Lower lobe of right lung (tissue), 2 donors: Measurements from ENCODE around the gene RPS5. TPM values are rescaled to one million over a fixed set of nuclear protein-coding genes. Genes with fewer than 3 reads are reported as not detected.

Experiments used
- ATAC-seq, 2 donors: fragments of 200-7000 bp; cut with Tn5 transposase; one replicate each; pipeline ENCODE4 v1.9.1; 2020 to 2022; ENCODE audit warnings: mild to moderate bottlenecking in 2 of 2, moderate library complexity in 2 of 2
- DNase-seq: peaks from one replicate; pipeline ENCODE4 v3.0.0-alpha.2; 2020
- H3K27ac ChIP-seq: fragments of 200-600 bp; one replicate; pipeline ENCODE4 v1.8.0; 2022
- H3K27me3 ChIP-seq: fragments of 200-600 bp; one replicate; pipeline ENCODE4 v1.8.0; 2022; ENCODE audit warnings: low read depth
- H3K36me3 ChIP-seq: fragments of 200-600 bp; one replicate; pipeline ENCODE4 v1.8.0; 2022; ENCODE audit warnings: mild to moderate bottlenecking
- H3K4me1 ChIP-seq: fragments of 200-600 bp; one replicate; pipeline ENCODE4 v1.8.0; 2022
- H3K4me3 ChIP-seq: fragments of 200-600 bp; one replicate; pipeline ENCODE4 v1.8.0; 2022; ENCODE audit warnings: mild to moderate bottlenecking
- H3K9me3 ChIP-seq: fragments of 200-600 bp; one replicate; pipeline ENCODE4 v1.8.0; 2022
- CTCF ChIP-seq: fragments of 200-600 bp; IDR thresholded peaks from one replicate; pipeline ENCODE4 v1.8.0; 2022; ENCODE audit warnings: antibody characterized with exemption, mild to moderate bottlenecking
- intact Hi-C: fragments of 100-400 bp; cut with DNase I; formaldehyde crosslinking; loops from one replicate; pipeline ENCODE4 v1.11.0; 2022
- total RNA-seq: library from RNA; stranded (reverse); fragmentation: NEBNext Ultra II Directional; extraction: Animal tissue kit (Norgen Biotek cat#: 25700); gene quantifications from one replicate; pipeline ENCODE4 v1.2.1, GENCODE V29; 2021
- donor health status: DM: no; HTN: yes; CAD: no; lungs with severe emphysema.

Gene RPS5
- total RNA-seq, 1 donor from 2014 or later: 770 TPM

- peaks cover 13% of the 10 kb centered on the region for H3K4me1 ChIP-seq
- peaks cover 5% of the 10 kb centered on the region for H3K36me3 ChIP-seq
- H3K9me3 ChIP-seq: no peaks in the 10 kb centered on the region
- H3K27me3 ChIP-seq: peaks cover 34% of the 10 kb centered on the region
- intact Hi-C loops: no loop called here
- no peak for ATAC-seq
- H3K27ac ChIP-seq: no peak overlapping the region
- no peak for TF ChIP-seq CTCF
- no peak for DNase-seq
- no peak overlapping the region for H3K4me3 ChIP-seq
Measured at GRCh38 chr19:58349590-58349989, 37.5 kb upstream of the RPS5 start.

GRCh38 chr19:58350001-58350861 lies 36.8 kb upstream of the RPS5 start:
- Histone ChIP-seq H3K27ac (no peak overlapping the region), H3K9me3 (no peaks in the 10 kb centered on the region), H3K4me1 (peaks cover 13% of the 10 kb centered on the region), H3K27me3 (peaks cover 36% of the 10 kb centered on the region), H3K4me3 (peak overlapping the region; percentile 23), H3K36me3 (peaks cover 5% of the 10 kb centered on the region)
- DNase-seq: peak; percentile 42
- no peak for TF ChIP-seq CTCF
- intact Hi-C loops: no loop called here
- ATAC-seq: no peak

GRCh38 chr19:58350871-58351557 lies 36.1 kb upstream of the RPS5 start:
- H3K36me3 ChIP-seq: peaks cover 5% of the 10 kb centered on the region
- H3K4me1 ChIP-seq: peaks cover 17% of the 10 kb centered on the region
- intact Hi-C loops: no loop called here
- no peaks in the 10 kb centered on the region for H3K9me3 ChIP-seq
- no peak overlapping the region for H3K27ac ChIP-seq
- no peak for ATAC-seq
- H3K4me3 ChIP-seq: no peak overlapping the region
- DNase-seq: peak; percentile 44
- no peak for TF ChIP-seq CTCF
- peaks cover 42% of the 10 kb centered on the region for H3K27me3 ChIP-seq

- Histone ChIP-seq H3K4me3 (no peak overlapping the region), H3K27me3 (peaks cover 42% of the 10 kb centered on the region), H3K36me3 (peaks cover 5% of the 10 kb centered on the region), H3K9me3 (no peaks in the 10 kb centered on the region), H3K27ac (no peak overlapping the region), H3K4me1 (peaks cover 22% of the 10 kb centered on the region)
- DNase-seq: no peak
- intact Hi-C loops: no loop called here
- no peak for ATAC-seq
- no peak for TF ChIP-seq CTCF
Measured at GRCh38 chr19:58351558-58351878, 35.6 kb upstream of the RPS5 start.

- H3K4me3 ChIP-seq: no peak overlapping the region
- peaks cover 29% of the 10 kb centered on the region for H3K4me1 ChIP-seq
- TF ChIP-seq CTCF: no peak
- DNase-seq (peak; percentile 32), ATAC-seq (no peak)
- peaks cover 47% of the 10 kb centered on the region for H3K27me3 ChIP-seq
- intact Hi-C loops: no loop called here
- H3K36me3 ChIP-seq: peaks cover 5% of the 10 kb centered on the region
- no peaks in the 10 kb centered on the region for H3K9me3 ChIP-seq
- no peak overlapping the region for H3K27ac ChIP-seq
Measured at GRCh38 chr19:58351990-58352755, 34.9 kb upstream of the RPS5 start.
